ENCODE measurements around the gene TKTL1. TPM values are rescaled to one million over a fixed set of nuclear protein-coding genes. Genes with fewer than 3 reads are reported as not detected.

Gene TKTL1
- total and polyA plus RNA-seq, 2 experiments from 2014 or later: not detected

DNA sequence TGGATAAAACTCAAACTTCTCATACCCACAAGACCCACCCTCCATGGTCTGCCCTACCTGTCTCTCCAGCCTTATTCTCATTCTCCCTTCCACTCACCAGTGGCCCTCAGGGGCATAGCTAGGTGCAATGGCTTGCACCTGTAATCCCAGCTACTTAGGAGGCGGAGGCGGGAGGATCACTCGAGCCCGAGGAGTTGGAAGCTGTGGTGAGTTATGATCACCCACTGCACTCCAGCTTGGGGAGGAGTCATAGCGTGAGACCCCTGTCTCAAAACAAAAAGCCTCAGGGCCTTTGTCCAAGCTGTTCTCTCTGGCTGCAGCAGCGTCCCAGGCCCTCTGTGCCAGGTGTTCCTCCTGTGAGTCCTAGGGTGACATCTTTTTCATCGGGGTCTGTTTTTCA, 16.5 kb downstream of the TKTL1 start:
- H3K27ac ChIP-seq (ENCODE audit: low read depth): no peak overlapping the region
- H3K9me3 Mint-ChIP-seq: no peaks in the 10 kb centered on the region; the same call in 2 of the 3 replicates

More for the DNA sequence above, 16.5 kb downstream of the TKTL1 start:
- H3K27me3 ChIP-seq (ENCODE audit: insufficient read depth): no peaks in the 10 kb centered on the region
- H3K79me2 ChIP-seq (replicated peaks; ENCODE audit: insufficient read depth): no peaks in the 10 kb centered on the region
- no peak overlapping the region for H3K4me3 ChIP-seq
- H3K27me3 Mint-ChIP-seq (ENCODE audit: insufficient read depth, low read depth, poor library complexity): peaks cover 4% of the 10 kb centered on the region
- H3F3A ChIP-seq (replicated peaks; ENCODE audit: low read depth): no peaks in the 10 kb centered on the region
- no peaks in the 10 kb centered on the region for H4K20me1 ChIP-seq (replicated peaks; ENCODE audit: insufficient read depth)
- no peak overlapping the region for H3K27ac Mint-ChIP-seq
- no peak for TF ChIP-seq NANOG (IDR thresholded peaks at IDR 0.05; ENCODE audit: borderline replicate concordance)
- no peak for TF ChIP-seq ZNF331 (CRISPR knock-in tag; IDR thresholded peaks at IDR 0.05; ENCODE audit: low read depth)
- TF ChIP-seq, protein P1, sequence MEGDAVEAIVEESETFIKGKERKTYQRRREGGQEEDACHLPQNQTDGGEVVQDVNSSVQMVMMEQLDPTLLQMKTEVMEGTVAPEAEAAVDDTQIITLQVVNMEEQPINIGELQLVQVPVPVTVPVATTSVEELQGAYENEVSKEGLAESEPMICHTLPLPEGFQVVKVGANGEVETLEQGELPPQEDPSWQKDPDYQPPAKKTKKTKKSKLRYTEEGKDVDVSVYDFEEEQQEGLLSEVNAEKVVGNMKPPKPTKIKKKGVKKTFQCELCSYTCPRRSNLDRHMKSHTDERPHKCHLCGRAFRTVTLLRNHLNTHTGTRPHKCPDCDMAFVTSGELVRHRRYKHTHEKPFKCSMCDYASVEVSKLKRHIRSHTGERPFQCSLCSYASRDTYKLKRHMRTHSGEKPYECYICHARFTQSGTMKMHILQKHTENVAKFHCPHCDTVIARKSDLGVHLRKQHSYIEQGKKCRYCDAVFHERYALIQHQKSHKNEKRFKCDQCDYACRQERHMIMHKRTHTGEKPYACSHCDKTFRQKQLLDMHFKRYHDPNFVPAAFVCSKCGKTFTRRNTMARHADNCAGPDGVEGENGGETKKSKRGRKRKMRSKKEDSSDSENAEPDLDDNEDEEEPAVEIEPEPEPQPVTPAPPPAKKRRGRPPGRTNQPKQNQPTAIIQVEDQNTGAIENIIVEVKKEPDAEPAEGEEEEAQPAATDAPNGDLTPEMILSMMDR (conservative IDR thresholded peaks at IDR 0.05; ENCODE audit: low read depth in 2 of 2): no peak
- no peak for TF ChIP-seq EZH2phosphoT487 (IDR thresholded peaks at IDR 0.05; ENCODE audit: unreplicated experiment)
- no peak for TF ChIP-seq POLR2AphosphoS5 (IDR thresholded peaks at IDR 0.05; ENCODE audit: low read depth)
- no peak for TF ChIP-seq CREB1 (CRISPR knock-in tag; IDR thresholded peaks at IDR 0.05; ENCODE audit: low read depth)
- TF ChIP-seq ZNF114 (CRISPR knock-in tag; IDR thresholded peaks at IDR 0.05): no peak
- TF ChIP-seq, protein P2, sequence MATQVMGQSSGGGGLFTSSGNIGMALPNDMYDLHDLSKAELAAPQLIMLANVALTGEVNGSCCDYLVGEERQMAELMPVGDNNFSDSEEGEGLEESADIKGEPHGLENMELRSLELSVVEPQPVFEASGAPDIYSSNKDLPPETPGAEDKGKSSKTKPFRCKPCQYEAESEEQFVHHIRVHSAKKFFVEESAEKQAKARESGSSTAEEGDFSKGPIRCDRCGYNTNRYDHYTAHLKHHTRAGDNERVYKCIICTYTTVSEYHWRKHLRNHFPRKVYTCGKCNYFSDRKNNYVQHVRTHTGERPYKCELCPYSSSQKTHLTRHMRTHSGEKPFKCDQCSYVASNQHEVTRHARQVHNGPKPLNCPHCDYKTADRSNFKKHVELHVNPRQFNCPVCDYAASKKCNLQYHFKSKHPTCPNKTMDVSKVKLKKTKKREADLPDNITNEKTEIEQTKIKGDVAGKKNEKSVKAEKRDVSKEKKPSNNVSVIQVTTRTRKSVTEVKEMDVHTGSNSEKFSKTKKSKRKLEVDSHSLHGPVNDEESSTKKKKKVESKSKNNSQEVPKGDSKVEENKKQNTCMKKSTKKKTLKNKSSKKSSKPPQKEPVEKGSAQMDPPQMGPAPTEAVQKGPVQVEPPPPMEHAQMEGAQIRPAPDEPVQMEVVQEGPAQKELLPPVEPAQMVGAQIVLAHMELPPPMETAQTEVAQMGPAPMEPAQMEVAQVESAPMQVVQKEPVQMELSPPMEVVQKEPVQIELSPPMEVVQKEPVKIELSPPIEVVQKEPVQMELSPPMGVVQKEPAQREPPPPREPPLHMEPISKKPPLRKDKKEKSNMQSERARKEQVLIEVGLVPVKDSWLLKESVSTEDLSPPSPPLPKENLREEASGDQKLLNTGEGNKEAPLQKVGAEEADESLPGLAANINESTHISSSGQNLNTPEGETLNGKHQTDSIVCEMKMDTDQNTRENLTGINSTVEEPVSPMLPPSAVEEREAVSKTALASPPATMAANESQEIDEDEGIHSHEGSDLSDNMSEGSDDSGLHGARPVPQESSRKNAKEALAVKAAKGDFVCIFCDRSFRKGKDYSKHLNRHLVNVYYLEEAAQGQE (IDR thresholded peaks at IDR 0.05; ENCODE audit: unreplicated experiment): no peak
- TF ChIP-seq, protein P3, sequence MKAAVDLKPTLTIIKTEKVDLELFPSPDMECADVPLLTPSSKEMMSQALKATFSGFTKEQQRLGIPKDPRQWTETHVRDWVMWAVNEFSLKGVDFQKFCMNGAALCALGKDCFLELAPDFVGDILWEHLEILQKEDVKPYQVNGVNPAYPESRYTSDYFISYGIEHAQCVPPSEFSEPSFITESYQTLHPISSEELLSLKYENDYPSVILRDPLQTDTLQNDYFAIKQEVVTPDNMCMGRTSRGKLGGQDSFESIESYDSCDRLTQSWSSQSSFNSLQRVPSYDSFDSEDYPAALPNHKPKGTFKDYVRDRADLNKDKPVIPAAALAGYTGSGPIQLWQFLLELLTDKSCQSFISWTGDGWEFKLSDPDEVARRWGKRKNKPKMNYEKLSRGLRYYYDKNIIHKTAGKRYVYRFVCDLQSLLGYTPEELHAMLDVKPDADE (IDR thresholded peaks at IDR 0.05): no peak
- no peak for TF ChIP-seq JUNB (IDR thresholded peaks at IDR 0.05; ENCODE audit: unreplicated experiment)
- TF ChIP-seq EZH2 (IDR thresholded peaks at IDR 0.05; ENCODE audit: low read depth, unreplicated experiment): no peak
- TF ChIP-seq, protein P4, sequence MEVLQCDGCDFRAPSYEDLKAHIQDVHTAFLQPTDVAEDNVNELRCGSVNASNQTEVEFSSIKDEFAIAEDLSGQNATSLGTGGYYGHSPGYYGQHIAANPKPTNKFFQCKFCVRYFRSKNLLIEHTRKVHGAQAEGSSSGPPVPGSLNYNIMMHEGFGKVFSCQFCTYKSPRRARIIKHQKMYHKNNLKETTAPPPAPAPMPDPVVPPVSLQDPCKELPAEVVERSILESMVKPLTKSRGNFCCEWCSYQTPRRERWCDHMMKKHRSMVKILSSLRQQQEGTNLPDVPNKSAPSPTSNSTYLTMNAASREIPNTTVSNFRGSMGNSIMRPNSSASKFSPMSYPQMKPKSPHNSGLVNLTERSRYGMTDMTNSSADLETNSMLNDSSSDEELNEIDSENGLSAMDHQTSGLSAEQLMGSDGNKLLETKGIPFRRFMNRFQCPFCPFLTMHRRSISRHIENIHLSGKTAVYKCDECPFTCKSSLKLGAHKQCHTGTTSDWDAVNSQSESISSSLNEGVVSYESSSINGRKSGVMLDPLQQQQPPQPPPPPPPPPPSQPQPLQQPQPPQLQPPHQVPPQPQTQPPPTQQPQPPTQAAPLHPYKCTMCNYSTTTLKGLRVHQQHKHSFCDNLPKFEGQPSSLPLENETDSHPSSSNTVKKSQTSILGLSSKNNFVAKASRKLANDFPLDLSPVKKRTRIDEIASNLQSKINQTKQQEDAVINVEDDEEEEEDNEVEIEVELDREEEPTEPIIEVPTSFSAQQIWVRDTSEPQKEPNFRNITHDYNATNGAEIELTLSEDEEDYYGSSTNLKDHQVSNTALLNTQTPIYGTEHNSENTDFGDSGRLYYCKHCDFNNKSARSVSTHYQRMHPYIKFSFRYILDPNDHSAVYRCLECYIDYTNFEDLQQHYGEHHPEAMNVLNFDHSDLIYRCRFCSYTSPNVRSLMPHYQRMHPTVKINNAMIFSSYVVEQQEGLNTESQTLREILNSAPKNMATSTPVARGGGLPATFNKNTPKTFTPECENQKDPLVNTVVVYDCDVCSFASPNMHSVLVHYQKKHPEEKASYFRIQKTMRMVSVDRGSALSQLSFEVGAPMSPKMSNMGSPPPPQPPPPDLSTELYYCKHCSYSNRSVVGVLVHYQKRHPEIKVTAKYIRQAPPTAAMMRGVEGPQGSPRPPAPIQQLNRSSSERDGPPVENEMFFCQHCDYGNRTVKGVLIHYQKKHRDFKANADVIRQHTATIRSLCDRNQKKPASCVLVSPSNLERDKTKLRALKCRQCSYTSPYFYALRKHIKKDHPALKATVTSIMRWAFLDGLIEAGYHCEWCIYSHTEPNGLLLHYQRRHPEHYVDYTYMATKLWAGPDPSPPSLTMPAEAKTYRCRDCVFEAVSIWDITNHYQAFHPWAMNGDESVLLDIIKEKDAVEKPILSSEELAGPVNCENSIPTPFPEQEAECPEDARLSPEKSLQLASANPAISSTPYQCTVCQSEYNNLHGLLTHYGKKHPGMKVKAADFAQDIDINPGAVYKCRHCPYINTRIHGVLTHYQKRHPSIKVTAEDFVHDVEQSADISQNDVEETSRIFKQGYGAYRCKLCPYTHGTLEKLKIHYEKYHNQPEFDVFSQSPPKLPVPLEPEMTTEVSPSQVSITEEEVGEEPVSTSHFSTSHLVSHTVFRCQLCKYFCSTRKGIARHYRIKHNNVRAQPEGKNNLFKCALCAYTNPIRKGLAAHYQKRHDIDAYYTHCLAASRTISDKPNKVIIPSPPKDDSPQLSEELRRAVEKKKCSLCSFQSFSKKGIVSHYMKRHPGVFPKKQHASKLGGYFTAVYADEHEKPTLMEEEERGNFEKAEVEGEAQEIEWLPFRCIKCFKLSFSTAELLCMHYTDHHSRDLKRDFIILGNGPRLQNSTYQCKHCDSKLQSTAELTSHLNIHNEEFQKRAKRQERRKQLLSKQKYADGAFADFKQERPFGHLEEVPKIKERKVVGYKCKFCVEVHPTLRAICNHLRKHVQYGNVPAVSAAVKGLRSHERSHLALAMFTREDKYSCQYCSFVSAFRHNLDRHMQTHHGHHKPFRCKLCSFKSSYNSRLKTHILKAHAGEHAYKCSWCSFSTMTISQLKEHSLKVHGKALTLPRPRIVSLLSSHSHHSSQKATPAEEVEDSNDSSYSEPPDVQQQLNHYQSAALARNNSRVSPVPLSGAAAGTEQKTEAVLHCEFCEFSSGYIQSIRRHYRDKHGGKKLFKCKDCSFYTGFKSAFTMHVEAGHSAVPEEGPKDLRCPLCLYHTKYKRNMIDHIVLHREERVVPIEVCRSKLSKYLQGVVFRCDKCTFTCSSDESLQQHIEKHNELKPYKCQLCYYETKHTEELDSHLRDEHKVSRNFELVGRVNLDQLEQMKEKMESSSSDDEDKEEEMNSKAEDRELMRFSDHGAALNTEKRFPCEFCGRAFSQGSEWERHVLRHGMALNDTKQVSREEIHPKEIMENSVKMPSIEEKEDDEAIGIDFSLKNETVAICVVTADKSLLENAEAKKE (CRISPR knock-in tag; IDR thresholded peaks at IDR 0.05): no peak
- no peak for TF ChIP-seq STAT1 (IDR thresholded peaks at IDR 0.05; ENCODE audit: unreplicated experiment)
- no peaks in the 10 kb centered on the region for H3K36me3 ChIP-seq (ENCODE audit: insufficient read depth)
- DNase-seq (ENCODE audit: low spot score) (no peak), ATAC-seq (no peak)
- H3K36me3 Mint-ChIP-seq (ENCODE audit: low read depth): no peaks in the 10 kb centered on the region
- H3K4me3 Mint-ChIP-seq: no peak overlapping the region
- H3K4me1 ChIP-seq (ENCODE audit: insufficient read depth): no peaks in the 10 kb centered on the region
- peaks cover 7% of the 10 kb centered on the region; the same call in 2 of the 3 replicates for H3K4me1 Mint-ChIP-seq
- H3K4me2 ChIP-seq: no peak overlapping the region
- no peaks in the 10 kb centered on the region for H3K9me2 ChIP-seq (ENCODE audit: insufficient read depth)
- no peak overlapping the region for H2AFZ ChIP-seq
